Esophagus muscularis mucosa (tissue), 4 donors: ENCODE results near the gene FAM32A. TPM values are rescaled to one million over a fixed set of nuclear protein-coding genes. Genes with fewer than 3 reads are reported as not detected.
"Not testable (repeated sequence)": the region's sequence is repeated elsewhere in the genome, so short reads cannot be mapped to it uniquely, and the experiment has no call there.

Source experiments
- DNase-seq: peaks from one replicate; pipeline ENCODE4 v3.0.0-alpha.2; 2017; ENCODE audit errors: extremely low spot score
- H3K27ac ChIP-seq, 4 donors: fragments of 200-600 bp; sonication (generic); replicated peaks in 1 of 4; 1 replicate in 3 of 4; 2 replicates in 1 of 4; pipeline ENCODE4 v1.5.1; 2016 to 2019; ENCODE audit warnings: mild to moderate bottlenecking in 1 of 4
- H3K27me3 ChIP-seq, 4 donors: fragments of 200-600 bp; sonication (generic); one replicate each; pipeline versions ENCODE4 v1.5.1 to v1.6.0; 2016 to 2019
- H3K36me3 ChIP-seq, 4 donors: fragments of 200-600 bp; sonication (generic); one replicate each; pipeline ENCODE4 v1.5.1; 2016 to 2019
- H3K4me1 ChIP-seq, 4 donors: fragments of 200-600 bp; sonication (generic); one replicate each; pipeline ENCODE4 v1.5.1; 2016 to 2019
- H3K4me3 ChIP-seq, 4 donors: fragments of 200-600 bp; sonication (generic); 1 replicate in 2 of 4; 2 replicates in 2 of 4; pipeline ENCODE4 v1.5.1; 2016 to 2019; ENCODE audit warnings: mild to moderate bottlenecking in 4 of 4, moderate library complexity in 1 of 4
- H3K9me3 ChIP-seq, 4 donors: fragments of 200-600 bp; sonication (generic); 1 replicate in 3 of 4; 2 replicates in 1 of 4; pipeline ENCODE4 v1.5.1; 2016 to 2019
- EP300 ChIP-seq: sonication (generic); formaldehyde crosslinking; IDR thresholded peaks from one replicate; pipeline ENCODE4 v1.6.1; 2017; ENCODE audit warnings: antibody characterized with exemption
- POLR2A ChIP-seq: fragments of 450-650 bp; IDR thresholded peaks from one replicate; pipeline ENCODE4 v1.6.1; 2017; ENCODE audit warnings: antibody characterized with exemption, moderate library complexity, mild to moderate bottlenecking, low read depth
- POLR2AphosphoS5 ChIP-seq, 2 donors: sonication (generic); formaldehyde crosslinking; IDR thresholded peaks; one replicate each; pipeline ENCODE4 v1.6.1; 2017; ENCODE audit warnings: antibody characterized with exemption in 2 of 2
- WGBS: methylation state at CpG from one replicate; pipeline ENCODE4 v1.1.5; 2018; 5-methylcytosine and 5-hydroxymethylcytosine counted together
- intact Hi-C: fragments of 100-400 bp; cut with DNase I; formaldehyde crosslinking; loops from one replicate; pipeline ENCODE4 v1.15.1; 2023
- total RNA-seq, 4 donors: library from RNA; depleted of rRNA; stranded (reverse); fragments of >200 nt; gene quantifications; one replicate each; pipeline versions ENCODE4 v1.1.0 to v1.2.1, GENCODE V29; 2016
- TF ChIP-seq, protein P1 (sequence below), 3 experiments: fragments of 200-600 bp in 2 of 3; fragments of 450-650 bp in 1 of 3; sonication (generic) in 2 of 3; IDR thresholded peaks; one replicate each; pipeline ENCODE4 v1.5.1; 2017 to 2019; ENCODE audit warnings: antibody characterized with exemption in 3 of 3, mild to moderate bottlenecking in 2 of 3, moderate library complexity in 1 of 3

The FAM32A gene
- total RNA-seq, 4 donors from 2014 or later: 83.5 to 104 (median 103) TPM

GRCh38 chr19:16167055-16167454 lies 18.2 kb upstream of the FAM32A start:
- intact Hi-C loops: no loop called here
- peaks cover 0 to 5% (median 0%) of the 10 kb centered on the region in 4 donors for H3K27me3 ChIP-seq
- 92% methylated on average over 5 of the region's 5 CpGs for WGBS

DNA sequence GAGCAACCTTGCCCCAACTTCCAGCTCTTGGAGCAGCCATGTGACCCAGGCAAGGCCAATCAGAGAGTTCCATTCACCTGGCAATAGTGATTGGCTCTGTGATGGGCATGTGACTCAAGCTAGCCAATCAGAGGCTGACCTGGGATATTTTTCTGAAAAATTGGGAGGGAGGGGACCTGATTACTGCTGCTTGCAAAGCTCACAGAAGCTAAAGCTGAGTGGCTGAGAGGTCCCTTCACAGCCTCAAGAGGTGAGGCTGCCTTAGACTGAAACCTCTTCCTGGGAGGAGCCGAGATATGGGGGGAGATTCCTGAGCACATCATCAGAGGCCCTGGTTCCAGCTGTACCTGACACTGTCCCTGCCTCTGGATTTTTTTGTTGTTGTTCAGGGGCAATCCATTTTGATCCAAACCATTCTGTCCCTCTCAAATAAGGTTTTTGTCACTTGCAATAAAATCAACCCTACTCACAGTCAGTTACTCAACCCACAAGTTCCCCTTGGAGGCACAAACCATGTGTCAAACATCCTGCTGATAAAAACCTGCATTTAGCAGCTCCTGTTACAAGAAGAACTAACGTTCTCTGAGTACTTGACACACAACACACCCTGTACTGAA lies 16.6 kb upstream of the FAM32A start:
- 45% methylated on average over 2 of the region's 2 CpGs for WGBS
- no peaks in the 10 kb centered on the region for H3K36me3 ChIP-seq
- no peak for DNase-seq
- no peak overlapping the region for H3K4me3 ChIP-seq
- intact Hi-C loops: no loop called here
- no peaks in the 10 kb centered on the region for H3K9me3 ChIP-seq
- peaks cover 0 to 9% (median 0%) of the 10 kb centered on the region in 4 donors for H3K27me3 ChIP-seq
- TF ChIP-seq POLR2AphosphoS5 (IDR thresholded peaks at IDR 0.05): no peak
- TF ChIP-seq, protein P1, sequence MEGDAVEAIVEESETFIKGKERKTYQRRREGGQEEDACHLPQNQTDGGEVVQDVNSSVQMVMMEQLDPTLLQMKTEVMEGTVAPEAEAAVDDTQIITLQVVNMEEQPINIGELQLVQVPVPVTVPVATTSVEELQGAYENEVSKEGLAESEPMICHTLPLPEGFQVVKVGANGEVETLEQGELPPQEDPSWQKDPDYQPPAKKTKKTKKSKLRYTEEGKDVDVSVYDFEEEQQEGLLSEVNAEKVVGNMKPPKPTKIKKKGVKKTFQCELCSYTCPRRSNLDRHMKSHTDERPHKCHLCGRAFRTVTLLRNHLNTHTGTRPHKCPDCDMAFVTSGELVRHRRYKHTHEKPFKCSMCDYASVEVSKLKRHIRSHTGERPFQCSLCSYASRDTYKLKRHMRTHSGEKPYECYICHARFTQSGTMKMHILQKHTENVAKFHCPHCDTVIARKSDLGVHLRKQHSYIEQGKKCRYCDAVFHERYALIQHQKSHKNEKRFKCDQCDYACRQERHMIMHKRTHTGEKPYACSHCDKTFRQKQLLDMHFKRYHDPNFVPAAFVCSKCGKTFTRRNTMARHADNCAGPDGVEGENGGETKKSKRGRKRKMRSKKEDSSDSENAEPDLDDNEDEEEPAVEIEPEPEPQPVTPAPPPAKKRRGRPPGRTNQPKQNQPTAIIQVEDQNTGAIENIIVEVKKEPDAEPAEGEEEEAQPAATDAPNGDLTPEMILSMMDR (IDR thresholded peaks at IDR 0.05): no peak
- TF ChIP-seq POLR2A: no peak
- TF ChIP-seq EP300: no peak
- no peak overlapping the region for H3K27ac ChIP-seq
- no peaks in the 10 kb centered on the region for H3K4me1 ChIP-seq

More at GRCh38 chr19:16167055-16167454, 18.2 kb upstream of the FAM32A start:
- no peak overlapping the region for H3K27ac ChIP-seq
- H3K9me3 ChIP-seq: no peaks in the 10 kb centered on the region
- no peaks in the 10 kb centered on the region for H3K36me3 ChIP-seq
- TF ChIP-seq POLR2A: no peak
- TF ChIP-seq, protein P1 (IDR thresholded peaks at IDR 0.05): no peak
- TF ChIP-seq POLR2AphosphoS5 (IDR thresholded peaks at IDR 0.05): no peak
- TF ChIP-seq EP300: no peak
- no peaks in the 10 kb centered on the region for H3K4me1 ChIP-seq
- no peak overlapping the region for H3K4me3 ChIP-seq
- DNase-seq: no peak

DNA sequence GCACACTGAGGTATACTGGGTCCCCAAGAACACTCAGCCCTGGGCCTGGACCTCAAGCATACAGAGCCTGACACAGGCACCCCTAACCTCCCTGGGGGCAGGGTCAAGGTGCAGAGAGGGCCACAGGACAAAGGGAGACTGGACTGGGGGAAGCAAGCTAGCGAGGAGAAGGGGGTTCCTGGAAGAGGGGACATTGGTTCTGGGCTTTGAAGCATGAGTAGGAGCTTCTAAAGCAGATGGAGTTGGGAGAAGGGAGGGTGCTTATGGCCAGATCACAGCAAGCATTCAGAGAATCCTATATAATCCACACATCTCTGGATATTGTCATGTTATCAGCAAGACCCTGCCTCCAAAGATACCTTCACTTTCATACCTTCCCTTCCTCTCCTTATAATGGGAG lies 15.1 kb upstream of the FAM32A start:
- no peak for DNase-seq
- Histone ChIP-seq H3K9me3 (peaks cover 0 to 2% (median under 1%) of the 10 kb centered on the region in 4 donors), H3K27ac (no peak overlapping the region), H3K27me3 (peaks cover 0 to 20% (median 0%) of the 10 kb centered on the region in 4 donors), H3K4me3 (no peak overlapping the region), H3K4me1 (no peaks in the 10 kb centered on the region), H3K36me3 (no peaks in the 10 kb centered on the region)
- WGBS: 77% methylated on average over 1 of the region's 1 CpG
- intact Hi-C loops: no loop called here
- TF ChIP-seq POLR2A (no peak), EP300 (no peak), POLR2AphosphoS5 (IDR thresholded peaks at IDR 0.05) (no peak)
- TF ChIP-seq, protein P1 (IDR thresholded peaks at IDR 0.05): no peak

- H3K27ac ChIP-seq: no peak overlapping the region
- TF ChIP-seq, protein P1 (IDR thresholded peaks at IDR 0.05): no peak
- TF ChIP-seq POLR2A: no peak
- TF ChIP-seq EP300: no peak
- TF ChIP-seq POLR2AphosphoS5 (IDR thresholded peaks at IDR 0.05): no peak
- no peak for DNase-seq
- 61% methylated on average over 2 of the region's 2 CpGs for WGBS
- no peaks in the 10 kb centered on the region for H3K36me3 ChIP-seq
- H3K27me3 ChIP-seq: peaks cover 0 to 25% (median 0%) of the 10 kb centered on the region in 4 donors
- intact Hi-C loops: no loop called here
- H3K4me3 ChIP-seq: no peak overlapping the region
- no peaks in the 10 kb centered on the region for H3K4me1 ChIP-seq
- H3K9me3 ChIP-seq: peaks cover 0 to 10% (median 4%) of the 10 kb centered on the region in 4 donors
Observed at GRCh38 chr19:16175954-16176353, 9.3 kb upstream of the FAM32A start.

- peaks cover 0 to 10% (median 4%) of the 10 kb centered on the region in 4 donors for H3K9me3 ChIP-seq
- intact Hi-C loops, DNase-seq, H3K4me1 ChIP-seq, H3K4me3 ChIP-seq, H3K27ac ChIP-seq, H3K36me3 ChIP-seq: not testable (repeated sequence)
- WGBS: 93% methylated on average over 5 of the region's 5 CpGs
- H3K27me3 ChIP-seq: peaks cover 0 to 23% (median 0%) of the 10 kb centered on the region in 4 donors
Observed at GRCh38 chr19:16178866-16179265, 6.3 kb upstream of the FAM32A start.
